ENCODE measurements around the gene FHAD1. TPM values are rescaled to one million over a fixed set of nuclear protein-coding genes. Genes with fewer than 3 reads are reported as not detected.

The FHAD1 gene
- total RNA-seq, 2 donors from 2014 or later, result 4.4 TPM; not detected in 1

- no peak for DNase-seq (ENCODE audit: low spot score)
- TF ChIP-seq, protein P1, sequence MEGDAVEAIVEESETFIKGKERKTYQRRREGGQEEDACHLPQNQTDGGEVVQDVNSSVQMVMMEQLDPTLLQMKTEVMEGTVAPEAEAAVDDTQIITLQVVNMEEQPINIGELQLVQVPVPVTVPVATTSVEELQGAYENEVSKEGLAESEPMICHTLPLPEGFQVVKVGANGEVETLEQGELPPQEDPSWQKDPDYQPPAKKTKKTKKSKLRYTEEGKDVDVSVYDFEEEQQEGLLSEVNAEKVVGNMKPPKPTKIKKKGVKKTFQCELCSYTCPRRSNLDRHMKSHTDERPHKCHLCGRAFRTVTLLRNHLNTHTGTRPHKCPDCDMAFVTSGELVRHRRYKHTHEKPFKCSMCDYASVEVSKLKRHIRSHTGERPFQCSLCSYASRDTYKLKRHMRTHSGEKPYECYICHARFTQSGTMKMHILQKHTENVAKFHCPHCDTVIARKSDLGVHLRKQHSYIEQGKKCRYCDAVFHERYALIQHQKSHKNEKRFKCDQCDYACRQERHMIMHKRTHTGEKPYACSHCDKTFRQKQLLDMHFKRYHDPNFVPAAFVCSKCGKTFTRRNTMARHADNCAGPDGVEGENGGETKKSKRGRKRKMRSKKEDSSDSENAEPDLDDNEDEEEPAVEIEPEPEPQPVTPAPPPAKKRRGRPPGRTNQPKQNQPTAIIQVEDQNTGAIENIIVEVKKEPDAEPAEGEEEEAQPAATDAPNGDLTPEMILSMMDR (IDR thresholded peaks at IDR 0.05), result no peak
- H3K27ac ChIP-seq, result no peak overlapping the region
- no peaks in the 10 kb centered on the region for H3K9me3 ChIP-seq
- H3K36me3 ChIP-seq, result no peaks in the 10 kb centered on the region
- no peak for ATAC-seq (ENCODE audit: insufficient number of reproducible peaks, low FRiP score, low read depth)
- H3K27me3 ChIP-seq (replicated peaks; ENCODE audit: insufficient read depth), result no peaks in the 10 kb centered on the region
- no peaks in the 10 kb centered on the region for H3K4me1 ChIP-seq (ENCODE audit: control insufficient read depth in 1 of 2, low read depth in 2 of 2)
- H3K4me3 ChIP-seq, result no peak overlapping the region
These were observed 199.2 kb downstream of the FHAD1 start for GRCh38 chr1:15446212-15446611.

Other genes with a start within 250 kb of the FHAD1 start
- gene TMEM51, start 93.5 kb upstream of the FHAD1 start, total RNA-seq, result 1 to 10 TPM; 2.0 to 5.9 TPM
- 10 to 100 TPM; 36.0 to 71.3 TPM for gene EFHD2, start 162.7 kb downstream of the FHAD1 start, total RNA-seq
- gene CTRC, start 191.2 kb downstream of the FHAD1 start, total RNA-seq, result under 1 TPM in 1 of 2 donors, not detected in 1; 0.95 TPM
- gene CELA2A, start 209.5 kb downstream of the FHAD1 start, total RNA-seq, result not detected
- gene CELA2B, start 228.9 kb downstream of the FHAD1 start, total RNA-seq, result not detected